ENCODE data around the gene SPOCK1. TPM values are rescaled to one million over a fixed set of nuclear protein-coding genes. Genes with fewer than 3 reads are reported as not detected.

SPOCK1 gene
- total and polyA plus RNA-seq, 2 of the 13 experiments (the other 11 are each of a cell fraction or from before 2014, with no cell fraction given): 0.18 to 0.29 TPM

GRCh38 chr5:137347865-137348264 is 151.3 kb downstream of the SPOCK1 start:
- ATAC-seq (no peak), DNase-seq (ENCODE audit: low spot score) (no peak), FAIRE-seq (no peak)
- no peak overlapping the region for H2AFZ ChIP-seq (ENCODE audit: low read length)
- no peaks in the 10 kb centered on the region for H3K9me3 ChIP-seq (ENCODE audit: low read length)
- no peak overlapping the region for H3K27ac ChIP-seq (ENCODE audit: extremely low read length, insufficient read depth, low read length)
- no peaks in the 10 kb centered on the region for H4K20me1 ChIP-seq (ENCODE audit: insufficient read depth, low read length)
- ChIA-PET POLR2A (interaction anchor here (0.6 kb wide), 1 partner anchor 1484 kb away, joined by 3 read pairs; no protein-coding TSS in a partner anchor), CTCF (ENCODE audit: low intra/inter-chr PET ratio, low total read pairs) (no interaction called here)
- intact Hi-C loops (cut with micrococcal nuclease; ENCODE audit: unreplicated experiment): no loop called here
- no peak overlapping the region for H3K4me2 ChIP-seq (ENCODE audit: low read depth, low read length)
- no peaks in the 10 kb centered on the region for H3K36me3 ChIP-seq (replicated peaks in 1 of 2; ENCODE audit: control insufficient read depth in 1 of 2, insufficient read depth in 2 of 2, low read length in 2 of 2)
- no peak overlapping the region for H3K9ac ChIP-seq (ENCODE audit: insufficient read depth, low read depth, low read length)
- no peak for TF ChIP-seq ZNF891 (CRISPR knock-in tag; IDR thresholded peaks at IDR 0.05)
- TF ChIP-seq ZC3H13 (CRISPR knock-in tag; IDR thresholded peaks at IDR 0.05): no peak
- TF ChIP-seq SYNCRIP (IDR thresholded peaks at IDR 0.05; ENCODE audit: insufficient read depth, low read depth, low read length): no peak
- no peak for TF ChIP-seq SNRNP70 (IDR thresholded peaks at IDR 0.05; ENCODE audit: low read depth, low read length)
- TF ChIP-seq WIZ (CRISPR knock-in tag; IDR thresholded peaks at IDR 0.05): no peak
- no peak for TF ChIP-seq JUNB (CRISPR knock-in tag; IDR thresholded peaks at IDR 0.05; ENCODE audit: borderline replicate concordance)
- TF ChIP-seq RFXAP (CRISPR knock-in tag; IDR thresholded peaks at IDR 0.05; ENCODE audit: borderline replicate concordance): no peak
- no peak for TF ChIP-seq PAWR (CRISPR knock-in tag; IDR thresholded peaks at IDR 0.05; ENCODE audit: borderline replicate concordance)
- no peak for TF ChIP-seq HBP1 (CRISPR knock-in tag; IDR thresholded peaks at IDR 0.05; ENCODE audit: low read depth)
- no peak for TF ChIP-seq ZBTB43 (CRISPR knock-in tag; conservative IDR thresholded peaks at IDR 0.05)
- H3K4me1 ChIP-seq (ENCODE audit: insufficient read depth, low read length): no peaks in the 10 kb centered on the region
- in situ Hi-C loops (cut with HindIII; ENCODE audit: extremely low pct_ligation_motif_present, low pct_unique_long_range_greater_than_20kb): loop anchor here (10.0 kb wide), 1 partner anchor 147 kb away; the partner anchor contains the start of gene SPOCK1
- 30% methylated on average over 3 of the region's 3 CpGs for WGBS (ENCODE audit: low lambda C conversion rate)
- no TSS peak for BruUV-seq (replicated peaks)
- no peaks in the 10 kb centered on the region for H3K27me3 ChIP-seq (ENCODE audit: control insufficient read depth in 1 of 2, insufficient read depth in 2 of 2, low read length in 2 of 2)
- H3K79me2 ChIP-seq (ENCODE audit: insufficient read depth, low read length): no peaks in the 10 kb centered on the region
- H3K4me3 ChIP-seq (replicated peaks in 1 of 3; ENCODE audit: insufficient read depth in 1 of 3, low read depth in 2 of 3, low read length in 3 of 3): no peak overlapping the region
